ENCODE measurements around the gene LSAMP.

The LSAMP gene

GRCh38 chr3:115947325-115947724 lies 498.0 kb downstream of the LSAMP start:
- no peak for DNase-seq (ENCODE audit: low spot score)

GRCh38 chr3:115943579-115943978 lies 501.7 kb downstream of the LSAMP start:
- DNase-seq (ENCODE audit: low spot score) = no peak

GRCh38 chr3:115937054-115937453 lies 508.2 kb downstream of the LSAMP start:
- DNase-seq (ENCODE audit: low spot score) = no peak

- DNase-seq (ENCODE audit: low spot score) = no peak
These were observed 512.5 kb downstream of the LSAMP start for GRCh38 chr3:115932807-115933206.

- DNase-seq (ENCODE audit: low spot score) = no peak
These were observed 513.7 kb downstream of the LSAMP start for GRCh38 chr3:115931581-115931980.

GRCh38 chr3:115930922-115931321 lies 514.4 kb downstream of the LSAMP start:
- DNase-seq (ENCODE audit: low spot score) = no peak

GRCh38 chr3:115930168-115930567 lies 515.1 kb downstream of the LSAMP start:
- no peak for DNase-seq (ENCODE audit: low spot score)

- DNase-seq (ENCODE audit: low spot score) = no peak
These were observed 516.9 kb downstream of the LSAMP start for GRCh38 chr3:115928376-115928775.

- no peak for DNase-seq (ENCODE audit: low spot score)
These were observed 518.1 kb downstream of the LSAMP start for GRCh38 chr3:115927197-115927596.

GRCh38 chr3:115922681-115923347 lies 522.5 kb downstream of the LSAMP start:
- peak; percentile 20 for DNase-seq (ENCODE audit: low spot score)

- no peak for DNase-seq (ENCODE audit: low spot score)
These were observed 523.6 kb downstream of the LSAMP start for GRCh38 chr3:115921711-115922110.

- DNase-seq (ENCODE audit: low spot score) = no peak
These were observed 526.4 kb downstream of the LSAMP start for GRCh38 chr3:115918900-115919299.

- no peak for DNase-seq (ENCODE audit: low spot score)
These were observed 528.4 kb downstream of the LSAMP start for GRCh38 chr3:115916866-115917265.

GRCh38 chr3:115915061-115915460 lies 530.2 kb downstream of the LSAMP start:
- no peak for DNase-seq (ENCODE audit: low spot score)

- peak; percentile 7 for DNase-seq (ENCODE audit: low spot score)
These were observed 532.1 kb downstream of the LSAMP start for GRCh38 chr3:115913069-115913686.

GRCh38 chr3:115912372-115912771 lies 532.9 kb downstream of the LSAMP start:
- no peak for DNase-seq (ENCODE audit: low spot score)

- no peak for DNase-seq (ENCODE audit: low spot score)
These were observed 539.4 kb downstream of the LSAMP start for GRCh38 chr3:115905871-115906270.

- DNase-seq (ENCODE audit: low spot score) = no peak
These were observed 541.4 kb downstream of the LSAMP start for GRCh38 chr3:115903843-115904242.

- no peak for DNase-seq (ENCODE audit: low spot score)
These were observed 544.3 kb downstream of the LSAMP start for GRCh38 chr3:115901008-115901407.

GRCh38 chr3:115899535-115899934 lies 545.8 kb downstream of the LSAMP start:
- DNase-seq (ENCODE audit: low spot score) = no peak

GRCh38 chr3:115898656-115899410 lies 546.5 kb downstream of the LSAMP start:
- no peak for DNase-seq (ENCODE audit: low spot score)

- DNase-seq (ENCODE audit: low spot score) = no peak
These were observed 554.2 kb downstream of the LSAMP start for GRCh38 chr3:115891006-115891636.

GRCh38 chr3:115890579-115890978 lies 554.7 kb downstream of the LSAMP start:
- no peak for DNase-seq (ENCODE audit: low spot score)
